Neural crest cell (in vitro differentiated cells): ENCODE data around the gene STXBP4. TPM values are rescaled to one million over a fixed set of nuclear protein-coding genes. Genes with fewer than 3 reads are reported as not detected.

Experiments used
- DNase-seq: peaks from one replicate; pipeline ENCODE4 v3.0.0; 2021; ENCODE audit warnings: low read depth, mixed read lengths, low spot score
- H3K27ac Mint-ChIP-seq: one replicate; pipeline ENCODE4 v1.8.0; 2021; ENCODE audit warnings: mild to moderate bottlenecking, mixed read lengths; ENCODE audit not compliant: unreplicated experiment
- H3K27me3 Mint-ChIP-seq: 2 replicates; pipeline ENCODE4 v1.8.0; 2021; ENCODE audit warnings: low read depth, mild to moderate bottlenecking, mixed read lengths
- H3K36me3 Mint-ChIP-seq: 2 replicates; pipeline ENCODE4 v1.8.0; 2021; ENCODE audit warnings: low read depth, mild to moderate bottlenecking, mixed read lengths
- H3K4me1 Mint-ChIP-seq: 2 replicates; pipeline ENCODE4 v1.8.0; 2021; ENCODE audit warnings: mixed read lengths
- H3K4me3 Mint-ChIP-seq: one replicate; pipeline ENCODE4 v1.8.0; 2021; ENCODE audit warnings: mild to moderate bottlenecking, mixed read lengths
- H3K9me3 Mint-ChIP-seq: 2 replicates; pipeline ENCODE4 v1.8.0; 2021; ENCODE audit warnings: mixed read lengths
- CTCF ChIP-seq: fragments of 200-600 bp; sonication (generic); conservative IDR thresholded peaks from 2 replicates; pipeline ENCODE4 v1.5.0; 2021; ENCODE audit warnings: antibody characterized with exemption, mild to moderate bottlenecking
- total RNA-seq: library from RNA; stranded (reverse); gene quantifications from 2 replicates; pipeline ENCODE4 v1.2.1, GENCODE V29; 2021

The STXBP4 gene
- total RNA-seq, 1 donor from 2014 or later, result 32.7 TPM

- no peak for TF ChIP-seq CTCF
- H3K4me3 Mint-ChIP-seq, result no peak overlapping the region
- H3K27me3 Mint-ChIP-seq, result no peaks in the 10 kb centered on the region
- no peak for DNase-seq
- peaks cover 3% of the 10 kb centered on the region for H3K9me3 Mint-ChIP-seq
- H3K36me3 Mint-ChIP-seq, result peaks cover 17% of the 10 kb centered on the region
- H3K4me1 Mint-ChIP-seq, result no peaks in the 10 kb centered on the region
- H3K27ac Mint-ChIP-seq, result no peak overlapping the region
Observed at GRCh38 chr17:54944796-54945195, 23.8 kb upstream of the STXBP4 start.

- no peak for TF ChIP-seq CTCF
- Mint-ChIP-seq H3K9me3 (peaks cover 3% of the 10 kb centered on the region), H3K27me3 (no peaks in the 10 kb centered on the region), H3K27ac (no peak overlapping the region), H3K4me1 (no peaks in the 10 kb centered on the region), H3K4me3 (no peak overlapping the region), H3K36me3 (peaks cover 18% of the 10 kb centered on the region)
- DNase-seq, result no peak
Observed at GRCh38 chr17:54945231-54945630, 23.3 kb upstream of the STXBP4 start.

GRCh38 chr17:54945671-54946070 lies 22.9 kb upstream of the STXBP4 start:
- H3K36me3 Mint-ChIP-seq, result peaks cover 19% of the 10 kb centered on the region
- DNase-seq, result no peak

GRCh38 chr17:54947396-54947795 lies 21.2 kb upstream of the STXBP4 start:
- no peak overlapping the region for H3K27ac Mint-ChIP-seq
- DNase-seq, result no peak
- no peak overlapping the region for H3K4me3 Mint-ChIP-seq
- peaks cover 3% of the 10 kb centered on the region for H3K9me3 Mint-ChIP-seq
- H3K4me1 Mint-ChIP-seq, result no peaks in the 10 kb centered on the region
- peaks cover 25% of the 10 kb centered on the region for H3K36me3 Mint-ChIP-seq
- no peaks in the 10 kb centered on the region for H3K27me3 Mint-ChIP-seq
- TF ChIP-seq CTCF, result no peak

More at GRCh38 chr17:54945671-54946070, 22.9 kb upstream of the STXBP4 start:
- no peak overlapping the region for H3K27ac Mint-ChIP-seq
- H3K9me3 Mint-ChIP-seq, result peaks cover 3% of the 10 kb centered on the region
- H3K27me3 Mint-ChIP-seq, result no peaks in the 10 kb centered on the region
- H3K4me3 Mint-ChIP-seq, result no peak overlapping the region
- no peak for TF ChIP-seq CTCF
- no peaks in the 10 kb centered on the region for H3K4me1 Mint-ChIP-seq

GRCh38 chr17:54948380-54948779 lies 20.2 kb upstream of the STXBP4 start:
- Mint-ChIP-seq H3K27me3 (no peaks in the 10 kb centered on the region), H3K4me1 (no peaks in the 10 kb centered on the region), H3K27ac (no peak overlapping the region), H3K36me3 (peaks cover 24% of the 10 kb centered on the region), H3K9me3 (peaks cover 3% of the 10 kb centered on the region), H3K4me3 (no peak overlapping the region)
- TF ChIP-seq CTCF, result no peak
- no peak for DNase-seq

GRCh38 chr17:54950116-54950515 lies 18.4 kb upstream of the STXBP4 start:
- H3K27me3 Mint-ChIP-seq, result no peaks in the 10 kb centered on the region
- no peaks in the 10 kb centered on the region for H3K4me1 Mint-ChIP-seq
- DNase-seq, result no peak
- H3K9me3 Mint-ChIP-seq, result peaks cover 3% of the 10 kb centered on the region
- H3K27ac Mint-ChIP-seq, result no peak overlapping the region
- peaks cover 25% of the 10 kb centered on the region for H3K36me3 Mint-ChIP-seq
- TF ChIP-seq CTCF, result no peak
- H3K4me3 Mint-ChIP-seq, result no peak overlapping the region
